HEK293 (cell line): ENCODE results near the gene KIRREL3.

ENCODE experiments used
- CTCF ChIA-PET: fragments of 350-600 bp; formaldehyde crosslinking; extraction: SDS; loops from one replicate; lab custom pipeline; 2021; ENCODE audit warnings: antibody characterized with exemption; lab: Yijun Ruan, JAX
- POLR2A ChIA-PET: fragments of 300-600 bp; formaldehyde crosslinking; extraction: SDS; loops from one replicate; lab custom pipeline; 2020; ENCODE audit warnings: antibody characterized with exemption, inconsistent platforms; lab: Yijun Ruan, JAX
- H3K27ac ChIP-seq: fragments of 200-500 bp; sonication (Bioruptor generic); 2 replicates; pipeline ENCODE4 v1.5.1; 2014; ENCODE audit warnings: low read depth, low read length, control low read depth, inconsistent platforms; ENCODE audit errors: extremely low read depth
- H3K36me3 ChIP-seq, 2 experiments: fragments of 200-500 bp in 1 of 2; sonication (Bioruptor generic) in 1 of 2; 1 replicate in 1 of 2; 2 replicates in 1 of 2; pipeline ENCODE4 v1.5.1; 2014 to 2017; ENCODE audit warnings: inconsistent platforms in 2 of 2, low read length in 2 of 2; ENCODE audit not compliant: control insufficient read depth in 2 of 2, insufficient read depth in 1 of 2
- H3K4me1 ChIP-seq: fragments of 200-500 bp; sonication (Bioruptor generic); 2 replicates; pipeline ENCODE4 v1.5.1; 2014; ENCODE audit warnings: mild to moderate bottlenecking, low read length, inconsistent platforms; ENCODE audit not compliant: control insufficient read depth, insufficient read depth
- H3K4me3 ChIP-seq: 2 replicates; pipeline ENCODE4 v1.5.1; 2011; ENCODE audit warnings: low read depth, mild to moderate bottlenecking, control low read depth, low read length, moderate library complexity
- H3K9me3 ChIP-seq: fragments of 200-500 bp; sonication (Bioruptor generic); 2 replicates; pipeline ENCODE4 v1.5.1; 2014; ENCODE audit warnings: low read depth, low read length, inconsistent platforms; ENCODE audit not compliant: control insufficient read depth, insufficient read depth
- GLIS1 ChIP-seq: fragments of 450-650 bp; formaldehyde crosslinking; IDR thresholded peaks from 2 replicates; pipeline ENCODE4 v1.5.1; 2016; ENCODE audit warnings: missing biosample characterization, missing genetic modification characterization
- KLF8 ChIP-seq: fragments of 450-650 bp; formaldehyde crosslinking; IDR thresholded peaks from 2 replicates; pipeline ENCODE4 v1.5.1; 2016; ENCODE audit warnings: missing biosample characterization, missing genetic modification characterization
- PATZ1 ChIP-seq: fragments of 450-650 bp; formaldehyde crosslinking; IDR thresholded peaks from 2 replicates; pipeline ENCODE4 v1.5.1; 2016; ENCODE audit warnings: missing biosample characterization, missing genetic modification characterization
- PRDM1 ChIP-seq: fragments of 450-650 bp; formaldehyde crosslinking; IDR thresholded peaks from 2 replicates; pipeline ENCODE4; 2016; ENCODE audit warnings: missing biosample characterization, missing genetic modification characterization
- ZBTB21 ChIP-seq: fragments of 450-650 bp; formaldehyde crosslinking; IDR thresholded peaks from 2 replicates; pipeline ENCODE4 v1.5.1; 2017; ENCODE audit warnings: missing biosample characterization, missing genetic modification characterization
- ZBTB26 ChIP-seq: fragments of 450-650 bp; formaldehyde crosslinking; optimal IDR thresholded peaks from 2 replicates; pipeline ENCODE3; 2016; ENCODE audit warnings: missing biosample characterization, mild to moderate bottlenecking, missing genetic modification characterization
- ZBTB7A ChIP-seq: fragments of 450-650 bp; formaldehyde crosslinking; IDR thresholded peaks from 2 replicates; pipeline ENCODE4 v1.5.1; 2016; ENCODE audit warnings: low read depth, missing biosample characterization, missing genetic modification characterization
- ZIC2 ChIP-seq: fragments of 450-650 bp; formaldehyde crosslinking; IDR thresholded peaks from 2 replicates; pipeline ENCODE4 v1.5.1; 2016; ENCODE audit warnings: missing biosample characterization, missing genetic modification characterization
- ZNF114 ChIP-seq: fragments of 450-650 bp; formaldehyde crosslinking; IDR thresholded peaks from 2 replicates; pipeline ENCODE4 v1.5.0; 2017; ENCODE audit warnings: missing biosample characterization, missing genetic modification characterization
- ZNF133 ChIP-seq: fragments of 450-650 bp; formaldehyde crosslinking; IDR thresholded peaks from 2 replicates; pipeline ENCODE4 v1.5.1; 2016; ENCODE audit warnings: missing biosample characterization, missing genetic modification characterization
- ZNF16 ChIP-seq: fragments of 450-650 bp; formaldehyde crosslinking; IDR thresholded peaks from 2 replicates; pipeline ENCODE4 v1.5.1; 2016; ENCODE audit warnings: low read depth, missing biosample characterization, missing genetic modification characterization
- ZNF248 ChIP-seq: fragments of 450-650 bp; formaldehyde crosslinking; IDR thresholded peaks from 2 replicates; pipeline ENCODE4 v1.5.1; 2017; ENCODE audit warnings: missing biosample characterization, missing genetic modification characterization
- ZNF501 ChIP-seq: fragments of 450-650 bp; formaldehyde crosslinking; IDR thresholded peaks from 2 replicates; pipeline ENCODE4 v1.5.1; 2016; ENCODE audit warnings: missing biosample characterization, missing genetic modification characterization
- ZNF510 ChIP-seq: fragments of 450-650 bp; formaldehyde crosslinking; IDR thresholded peaks from 2 replicates; pipeline ENCODE4 v1.5.1; 2018; ENCODE audit warnings: mild to moderate bottlenecking, missing genetic modification characterization, missing biosample characterization; ENCODE audit not compliant: insufficient replicate concordance
- ZNF521 ChIP-seq: fragments of 450-650 bp; formaldehyde crosslinking; IDR thresholded peaks from 2 replicates; pipeline ENCODE4 v1.5.1; 2017; ENCODE audit warnings: missing biosample characterization, mild to moderate bottlenecking, missing genetic modification characterization
- ZNF548 ChIP-seq: fragments of 450-650 bp; formaldehyde crosslinking; IDR thresholded peaks from 2 replicates; pipeline ENCODE4 v1.5.1; 2016; ENCODE audit warnings: missing biosample characterization, missing genetic modification characterization
- ZNF549 ChIP-seq: fragments of 450-650 bp; IDR thresholded peaks from 2 replicates; pipeline ENCODE4 v1.5.1; 2018; ENCODE audit warnings: missing biosample characterization, missing genetic modification characterization, mild to moderate bottlenecking, inconsistent platforms, moderate library complexity
- ZNF585B ChIP-seq: fragments of 450-650 bp; formaldehyde crosslinking; IDR thresholded peaks from 2 replicates; pipeline ENCODE4 v1.5.1; 2016; ENCODE audit warnings: missing biosample characterization, missing genetic modification characterization
- ZNF629 ChIP-seq: fragments of 450-650 bp; formaldehyde crosslinking; IDR thresholded peaks from 2 replicates; pipeline ENCODE4 v1.5.1; 2017; ENCODE audit warnings: missing biosample characterization, missing genetic modification characterization
- ZNF645 ChIP-seq: fragments of 450-650 bp; formaldehyde crosslinking; IDR thresholded peaks from 2 replicates; pipeline ENCODE4; 2016; ENCODE audit warnings: missing biosample characterization, missing genetic modification characterization
- ZNF664 ChIP-seq: fragments of 450-650 bp; formaldehyde crosslinking; IDR thresholded peaks from 2 replicates; pipeline ENCODE4 v1.5.1; 2016; ENCODE audit warnings: missing biosample characterization, missing genetic modification characterization
- ZNF837 ChIP-seq: fragments of 450-650 bp; formaldehyde crosslinking; IDR thresholded peaks from 2 replicates; pipeline ENCODE4 v1.5.1; 2016; ENCODE audit warnings: missing biosample characterization, missing genetic modification characterization

Gene KIRREL3

GRCh38 chr11:126434950-126435335 lies 565.6 kb downstream of the KIRREL3 start:
- POLR2A ChIA-PET, result no interaction called here
- TF ChIP-seq ZNF664 (tag by site-specific recombination) (no peak), ZNF133 (no peak), ZNF16 (tag by site-specific recombination) (no peak), ZNF549 (no peak), PRDM1 (tag by site-specific recombination) (no peak), ZNF501 (tag by site-specific recombination) (no peak), ZBTB7A (tag by site-specific recombination) (no peak), ZNF629 (no peak), KLF8 (tag by site-specific recombination) (no peak)
- TF ChIP-seq, all 188 proteins: peak for 0
- CTCF ChIA-PET, result interaction anchor here (1.3 kb wide), 1 partner anchor 15 kb away, joined by 4 read pairs; no protein-coding TSS in a partner anchor
- H3K36me3 ChIP-seq, result no peaks in the 10 kb centered on the region
- no peaks in the 10 kb centered on the region for H3K4me1 ChIP-seq
- no peak overlapping the region for H3K27ac ChIP-seq
- H3K9me3 ChIP-seq, result no peaks in the 10 kb centered on the region
- H3K4me3 ChIP-seq, result no peak overlapping the region

- CTCF ChIA-PET, result interaction anchor here (0.6 to 1.3 kb wide), 3 partner anchors 14 to 764 kb away, joined by 3 to 4 read pairs (median 3); no protein-coding TSS in a partner anchor
- POLR2A ChIA-PET, result no interaction called here
Observed at GRCh38 chr11:126433989-126434949, 566.3 kb downstream of the KIRREL3 start.

More at GRCh38 chr11:126433989-126434949, 566.3 kb downstream of the KIRREL3 start:
- Histone ChIP-seq H3K4me1 (no peaks in the 10 kb centered on the region), H3K4me3 (no peak overlapping the region), H3K9me3 (no peaks in the 10 kb centered on the region), H3K27ac (no peak overlapping the region)
- TF ChIP-seq ZBTB26 (tag by site-specific recombination), result no peak
- no peak for TF ChIP-seq ZNF548 (tag by site-specific recombination)
- no peak for TF ChIP-seq ZNF510 (tag by site-specific recombination)
- no peak for TF ChIP-seq ZNF585B
- no peak for TF ChIP-seq ZNF629
- TF ChIP-seq ZNF248 (tag by site-specific recombination), result no peak
- no peak for TF ChIP-seq ZNF114 (tag by site-specific recombination)
- peak; percentile 66 for TF ChIP-seq GLIS1 (tag by site-specific recombination)
- TF ChIP-seq ZNF645 (tag by site-specific recombination), result no peak
- no peak for TF ChIP-seq ZBTB21 (tag by site-specific recombination)
- no peak for TF ChIP-seq ZNF837 (tag by site-specific recombination)
- TF ChIP-seq ZIC2 (tag by site-specific recombination), result peak; percentile 82
- TF ChIP-seq PATZ1 (tag by site-specific recombination), result no peak
- no peak for TF ChIP-seq ZNF521 (tag by site-specific recombination)
- TF ChIP-seq, all 188 proteins: peak for 2
- H3K36me3 ChIP-seq, result no peaks in the 10 kb centered on the region
